GM12878 (cell line): ENCODE results near the gene KRTAP9-1. TPM values are rescaled to one million over a fixed set of nuclear protein-coding genes. Genes with fewer than 3 reads are reported as not detected.
"Not testable (repeated sequence)": the region's sequence is repeated elsewhere in the genome, so short reads cannot be mapped to it uniquely, and the experiment has no call there.

ENCODE experiments used
- ATAC-seq: fragments of 200-7000 bp; cut with Tn5 transposase; 3 replicates; pipeline ENCODE4 v1.9.1; 2020; ENCODE audit warnings: mild to moderate bottlenecking, moderate library complexity
- BruUV-seq: library from RNA; stranded (reverse); fragments of 400-500 nt; replicated peaks from 2 replicates; lab custom pipeline; 2021; lab: Mats Ljungman, UMichigan
- CTCF ChIA-PET: fragments of 300-600 bp; sonication (Branson Sonifier 250); formaldehyde crosslinking; extraction: SDS; loops from one replicate; lab custom pipeline; 2021; ENCODE audit warnings: inconsistent platforms; lab: Yijun Ruan, JAX
- POLR2A ChIA-PET: fragments of 350-600 bp; formaldehyde crosslinking; extraction: SDS; loops from one replicate; lab custom pipeline; 2021; ENCODE audit warnings: inconsistent platforms; lab: Charles Lee
- RAD21 ChIA-PET: fragments of 300-600 bp; sonication (Branson Sonifier 250); formaldehyde crosslinking; loops from one replicate; lab custom pipeline; 2023; ENCODE audit warnings: antibody characterized with exemption; ENCODE audit not compliant: unreplicated experiment; lab: Charles Lee
- SMC1A ChIA-PET: fragments of 300-600 bp; sonication (Branson Sonifier 250); formaldehyde crosslinking; loops from one replicate; lab custom pipeline; 2023; ENCODE audit not compliant: unreplicated experiment, uncharacterized antibody; lab: Charles Lee
- DNase-seq: peaks from one replicate; pipeline ENCODE4 v3.0.0-alpha.2; 2011; ENCODE audit warnings: low read depth, low spot score
- FAIRE-seq: peaks from 3 replicates; lab custom pipeline; 2011; peaks lifted over from hg19 to GRCh38; lab: Jason Lieb, UNC
- H2AFZ ChIP-seq: 2 replicates; pipeline ENCODE4 v1.6.0; 2011; ENCODE audit warnings: low read depth, low read length, control low read depth; ENCODE audit not compliant: control insufficient read depth
- H3K27ac ChIP-seq: 2 replicates; pipeline ENCODE4 v1.5.1; 2011; ENCODE audit warnings: control low read depth; ENCODE audit not compliant: control insufficient read depth, insufficient read depth
- H3K27me3 ChIP-seq, 2 experiments: replicated peaks in 1 of 2; 2 replicates each; pipeline versions ENCODE4 v1.6.0 to v1.6.1; 2011; ENCODE audit warnings: low read length in 1 of 2; ENCODE audit not compliant: control insufficient read depth in 2 of 2, insufficient read depth in 2 of 2
- H3K36me3 ChIP-seq, 2 experiments: 2 replicates each; pipeline ENCODE4 v1.5.1; 2011; ENCODE audit warnings: low read length in 1 of 2; ENCODE audit not compliant: control insufficient read depth in 2 of 2, insufficient read depth in 2 of 2
- H3K4me1 ChIP-seq: 2 replicates; pipeline ENCODE4 v1.6.1; 2011; ENCODE audit warnings: mild to moderate bottlenecking, low read length, moderate library complexity, mixed read lengths; ENCODE audit not compliant: control insufficient read depth, insufficient read depth
- H3K4me2 ChIP-seq: 2 replicates; pipeline ENCODE4 v1.6.0; 2011; ENCODE audit warnings: control low read depth; ENCODE audit not compliant: control insufficient read depth, insufficient read depth
- H3K4me3 ChIP-seq: fragments of 200-600 bp; sonication (generic); 2 replicates; pipeline ENCODE4 v1.5.1; 2016
- H3K79me2 ChIP-seq: 2 replicates; pipeline ENCODE4 v1.6.0; 2011; ENCODE audit warnings: low read length; ENCODE audit not compliant: control insufficient read depth, insufficient read depth
- H3K9ac ChIP-seq: 2 replicates; pipeline ENCODE4 v1.8.0; 2011; ENCODE audit warnings: low read length, control low read depth, mixed read lengths; ENCODE audit not compliant: control insufficient read depth, insufficient read depth
- H3K9me3 ChIP-seq: replicated peaks from 3 replicates; pipeline ENCODE4 v1.5.1; 2011; ENCODE audit warnings: mild to moderate bottlenecking, low read length; ENCODE audit not compliant: control insufficient read depth, insufficient read depth
- H4K20me1 ChIP-seq: 2 replicates; pipeline ENCODE4 v1.6.0; 2011; ENCODE audit not compliant: control insufficient read depth, insufficient read depth
- FOS ChIP-seq: IDR thresholded peaks from 3 replicates; pipeline ENCODE4 v1.6.1; 2011; ENCODE audit warnings: borderline replicate concordance; ENCODE audit not compliant: insufficient read length; ENCODE audit errors: extremely low read depth
- FOXM1 ChIP-seq: IDR thresholded peaks from 2 replicates; pipeline ENCODE4 v1.6.1; 2012; ENCODE audit warnings: low read depth, mild to moderate bottlenecking, inconsistent platforms, low read length, moderate library complexity
- MYB ChIP-seq: fragments of 150-350 bp; IDR thresholded peaks from 2 replicates; pipeline ENCODE4 v1.6.1; 2014; ENCODE audit warnings: mild to moderate bottlenecking, low read depth, low read length, borderline replicate concordance
- NBN ChIP-seq: fragments of 450-650 bp; IDR thresholded peaks from 2 replicates; pipeline ENCODE4 v1.6.1; 2016
- NFXL1 ChIP-seq: fragments of 450-650 bp; IDR thresholded peaks from 2 replicates; pipeline ENCODE4 v1.6.1; 2017; ENCODE audit warnings: antibody characterized with exemption, mild to moderate bottlenecking, borderline replicate concordance
- NFYB ChIP-seq: IDR thresholded peaks from 2 replicates; pipeline ENCODE4 v1.6.1; 2011; ENCODE audit warnings: low read depth, mild to moderate bottlenecking, low read length, improper control_type of control experiment, moderate library complexity; ENCODE audit not compliant: insufficient read depth
- PAX5 ChIP-seq: IDR thresholded peaks from 2 replicates; pipeline ENCODE4 v1.6.1; 2011; ENCODE audit warnings: low read depth, low read length, borderline replicate concordance
- STAT1 ChIP-seq: fragments of 450-650 bp; conservative IDR thresholded peaks from 2 replicates; pipeline ENCODE4 v1.6.1; 2014; ENCODE audit warnings: antibody characterized with exemption, mild to moderate bottlenecking
- WGBS: methylation state at CpG from one replicate; pipeline ENCODE4 v1.1.6; 2016; ENCODE audit warnings: low lambda C conversion rate; ENCODE audit not compliant: insufficient replicate concordance, insufficient coverage; ENCODE audit errors: missing lambda C conversion rate; 5-methylcytosine and 5-hydroxymethylcytosine counted together
- in situ Hi-C: fragments of 300-500 bp; cut with MboI; formaldehyde crosslinking; loops from 9 replicates; pipeline ENCODE4 v1.14.3; 2018; ENCODE audit warnings: mixed read lengths
- intact Hi-C: fragments of 100-400 bp; cut with micrococcal nuclease; formaldehyde crosslinking; loops from one replicate; pipeline ENCODE4 v1.14.2; 2022; ENCODE audit not compliant: unreplicated experiment
- polyA plus RNA-seq, 11 experiments: library from polyadenylated mRNA; depleted of rRNA in 4 of 11; unstranded in 6 of 11; stranded (reverse) in 5 of 11; fragments of >200 nt; fragmentation: Nextera tagmentation in 4 of 11; fragmentation: Illumina TruSeq in 1 of 11; extraction: Ambion mirVana in 4 of 11; extraction: Trizol in 1 of 11; gene quantifications; 1 replicate in 1 of 11; 2 replicates in 10 of 11; pipeline versions ENCODE4 v1.2.1 to v1.2.3, GENCODE V29; 2011 to 2016; ENCODE audit warnings: inconsistent platforms in 2 of 11, missing spikeins in 2 of 11, low read depth in 1 of 11
- total RNA-seq, 4 experiments: library from RNA; depleted of rRNA in 3 of 4; stranded (reverse); fragments of >200 nt in 3 of 4; fragmentation: Illumina TruSeq in 1 of 4; extraction: Trizol in 1 of 4; gene quantifications; 2 replicates each; pipeline versions ENCODE4 v1.2.1 to v1.2.3, GENCODE V29; 2013 to 2021

KRTAP9-1 gene
- total and polyA plus RNA-seq, 10 of the 15 experiments (the other 5 are each of a cell fraction or from before 2014, with no cell fraction given), result not detected

DNA sequence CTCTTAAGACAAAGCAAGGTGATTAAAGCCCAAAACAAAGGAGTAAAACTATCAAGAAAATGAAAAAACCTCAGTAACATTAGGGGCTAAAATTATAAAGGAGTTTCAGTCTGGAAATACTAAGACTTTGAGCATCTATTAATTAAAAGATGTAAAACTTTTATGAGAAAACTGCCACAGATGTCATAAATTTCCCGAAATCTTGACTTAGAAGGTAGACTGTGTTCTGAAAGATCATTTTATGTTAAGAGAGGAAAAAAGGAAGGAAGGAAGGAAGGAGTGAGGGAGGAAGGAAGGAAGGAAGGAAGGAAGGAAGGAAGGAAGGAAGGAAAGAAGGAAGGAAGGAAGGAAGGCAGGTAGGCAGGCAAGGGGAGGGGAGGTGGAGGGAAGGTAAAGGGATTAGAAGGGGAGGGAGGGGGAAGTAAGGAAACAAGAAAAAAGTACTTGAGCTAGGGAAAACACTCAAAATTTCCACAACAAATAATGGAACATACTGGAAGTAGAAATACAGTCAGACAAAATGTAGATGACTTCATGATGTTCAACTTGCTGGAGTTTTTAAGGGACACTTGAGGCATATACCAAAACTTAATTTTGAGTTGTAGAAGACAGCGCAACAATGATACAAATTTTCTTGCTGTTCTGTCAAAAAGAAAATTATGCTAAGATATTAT, 42.0 kb upstream of the KRTAP9-1 start:
- Histone ChIP-seq H3K27me3 (no peaks in the 10 kb centered on the region), H4K20me1 (no peaks in the 10 kb centered on the region), H3K79me2 (no peaks in the 10 kb centered on the region), H3K4me3 (no peak overlapping the region), H3K9ac (no peak overlapping the region), H3K4me1 (no peaks in the 10 kb centered on the region), H3K36me3 (no peaks in the 10 kb centered on the region), H3K9me3 (no peaks in the 10 kb centered on the region; the same call in 2 of the 3 replicates), H2AFZ (no peak overlapping the region), H3K4me2 (no peak overlapping the region), H3K27ac (no peak overlapping the region)
- DNase-seq (no peak), FAIRE-seq (no peak), ATAC-seq (no peak)
- SMC1A ChIA-PET, result no interaction called here
- no TSS peak for BruUV-seq
- WGBS, result 50% methylated on average over 2 of the region's 2 CpGs
- in situ Hi-C loops, result no loop called here
- intact Hi-C loops, result no loop called here
- RAD21 ChIA-PET, result no interaction called here
- POLR2A ChIA-PET, result no interaction called here
- TF ChIP-seq PAX5 (no peak), STAT1 (no peak), FOXM1 (no peak), NFXL1 (no peak), MYB (no peak), NBN (no peak), NFYB (no peak), FOS (no peak)
- CTCF ChIA-PET, result interaction anchor here (0.8 to 1.2 kb wide), 2 partner anchors 206 to 401 kb away, joined by 3 read pairs; no protein-coding TSS in a partner anchor

DNA sequence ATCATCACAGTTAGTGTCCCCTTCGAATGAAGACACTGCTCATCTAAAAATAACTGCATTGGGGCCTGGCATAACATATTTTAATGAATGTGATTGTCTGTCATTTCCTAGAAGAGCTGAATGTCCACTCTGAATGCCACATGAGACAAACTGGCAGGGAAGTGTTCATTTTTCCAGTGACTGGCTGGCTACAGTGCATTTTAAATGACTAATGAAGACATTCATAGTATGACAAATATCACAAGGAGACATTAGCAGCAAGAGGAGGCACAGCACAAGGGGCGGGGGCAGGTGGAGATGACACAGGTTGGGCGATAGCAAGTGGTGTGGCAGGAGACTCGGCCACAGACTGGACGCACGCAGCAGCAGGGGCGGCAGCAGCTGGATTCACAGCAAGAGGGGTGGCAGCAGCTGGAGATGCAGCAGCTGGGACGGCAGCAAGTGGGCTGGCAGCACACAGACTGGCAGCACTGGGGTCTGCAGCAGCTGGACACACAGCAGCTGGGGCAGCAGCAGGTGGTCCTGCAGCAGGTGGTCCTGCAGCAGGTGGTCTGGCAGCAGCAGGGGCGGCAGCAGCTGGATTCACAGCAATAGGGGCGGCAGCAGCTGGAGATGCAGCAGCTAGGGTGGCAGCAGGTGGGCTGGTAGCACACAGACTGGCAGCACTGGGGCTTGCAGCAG, 40.6 kb upstream of the KRTAP9-1 start:
- SMC1A ChIA-PET, result interaction anchor here (0.6 kb wide), 1 partner anchor 442 kb away, joined by 3 read pairs; no protein-coding TSS in a partner anchor
- FAIRE-seq, H2AFZ ChIP-seq, H3K4me3 ChIP-seq, H3K79me2 ChIP-seq, H3K27ac ChIP-seq, CTCF ChIA-PET, DNase-seq, H3K9ac ChIP-seq, H4K20me1 ChIP-seq, BruUV-seq, H3K27me3 ChIP-seq, H3K4me1 ChIP-seq, ATAC-seq, H3K36me3 ChIP-seq, intact Hi-C loops, in situ Hi-C loops, H3K4me2 ChIP-seq, RAD21 ChIA-PET, H3K9me3 ChIP-seq: not testable (repeated sequence)
- WGBS, result 14% methylated on average over 10 of the region's 10 CpGs
- POLR2A ChIA-PET, result interaction anchor here (0.5 kb wide), 1 partner anchor 1830 kb away, joined by 3 read pairs; no protein-coding TSS in a partner anchor
